HG03135 (cell line): ENCODE data around the gene ZNF738.
"Not testable (repeated sequence)": the region's sequence is repeated elsewhere in the genome, so short reads cannot be mapped to it uniquely, and the experiment has no call there.

Experiments
- ATAC-seq: cut with Tn5 transposase; IDR thresholded peaks from one replicate; pipeline ENCODE4 v1.9.1; 2021; ENCODE audit warnings: mild to moderate bottlenecking, moderate library complexity; ENCODE audit not compliant: unreplicated experiment

The ZNF738 gene

GRCh38 chr19:21358768-21359451 lies at the start of gene ZNF738:
Gene ZNF738 (plus strand): TSS chr19:21359000. CDS start chr19:21359141, 141 bp downstream.
- peak; percentile 93 for ATAC-seq

GRCh38 chr19:21312807-21313206 lies 46.0 kb upstream of the ZNF738 start:
- not testable (repeated sequence) for ATAC-seq

- ATAC-seq, result no peak
Measured at GRCh38 chr19:21314676-21315075, 44.1 kb upstream of the ZNF738 start.

- ATAC-seq, result no peak
Measured at GRCh38 chr19:21317821-21318220, 41.0 kb upstream of the ZNF738 start.

DNA sequence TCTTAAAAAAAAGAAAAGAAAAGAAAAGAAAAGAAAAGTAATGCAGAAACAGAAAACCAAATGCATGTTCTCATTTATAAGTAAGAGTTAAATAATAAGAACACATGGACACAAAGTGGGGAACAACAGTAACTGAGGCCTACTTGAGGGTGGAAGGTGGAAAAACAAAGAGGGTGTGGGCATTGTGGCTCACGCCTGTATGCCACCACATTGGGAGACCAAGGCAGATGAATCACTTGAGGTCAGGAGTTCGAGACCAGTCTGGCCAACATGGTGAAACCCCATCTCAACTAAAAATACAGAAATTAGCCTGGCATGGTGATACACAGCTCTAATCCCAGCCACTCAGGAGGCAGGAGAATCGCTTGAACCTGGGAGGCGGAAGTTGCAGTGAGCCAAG lies 37.7 kb upstream of the ZNF738 start:
- ATAC-seq, result no peak

- ATAC-seq, result no peak
Measured at GRCh38 chr19:21321996-21322395, 36.8 kb upstream of the ZNF738 start.

DNA sequence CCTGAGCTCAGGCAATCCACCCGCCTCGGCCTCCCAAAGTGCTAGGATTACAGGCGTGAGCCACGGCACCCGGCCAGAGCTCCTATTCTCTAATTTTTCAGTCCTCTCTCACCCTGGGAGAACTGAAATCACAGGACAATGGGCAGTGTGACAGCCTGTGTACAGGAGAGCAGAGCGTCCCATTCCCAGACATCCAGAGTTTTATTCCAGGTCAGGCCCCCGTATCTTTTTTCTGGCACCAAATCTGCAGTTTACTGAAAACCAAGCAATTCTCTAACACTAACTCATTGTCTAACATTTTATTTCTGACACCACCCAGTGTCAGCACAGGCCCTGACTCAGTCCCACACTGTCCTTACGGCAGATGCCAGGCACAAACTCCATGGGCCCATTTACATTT lies 36.3 kb upstream of the ZNF738 start:
- no peak for ATAC-seq

DNA sequence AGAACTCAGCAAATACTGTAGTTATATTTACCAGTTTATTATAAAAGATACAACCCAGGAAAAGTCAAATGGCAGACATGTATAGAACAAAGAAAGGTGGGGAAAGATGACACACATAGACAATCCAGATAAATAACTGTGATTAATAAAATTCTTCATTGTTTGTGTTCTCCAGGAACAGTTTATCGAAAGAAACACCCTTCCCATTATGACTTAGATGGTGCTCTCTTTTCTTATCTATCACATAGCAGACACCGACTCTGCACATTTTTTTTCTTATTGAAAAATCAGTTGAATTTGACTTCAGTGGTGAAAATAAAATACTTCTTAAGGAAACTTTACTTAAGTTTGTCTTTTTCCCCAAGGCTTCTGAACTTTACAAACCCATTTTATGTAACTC lies 35.8 kb upstream of the ZNF738 start:
- ATAC-seq, result no peak

DNA sequence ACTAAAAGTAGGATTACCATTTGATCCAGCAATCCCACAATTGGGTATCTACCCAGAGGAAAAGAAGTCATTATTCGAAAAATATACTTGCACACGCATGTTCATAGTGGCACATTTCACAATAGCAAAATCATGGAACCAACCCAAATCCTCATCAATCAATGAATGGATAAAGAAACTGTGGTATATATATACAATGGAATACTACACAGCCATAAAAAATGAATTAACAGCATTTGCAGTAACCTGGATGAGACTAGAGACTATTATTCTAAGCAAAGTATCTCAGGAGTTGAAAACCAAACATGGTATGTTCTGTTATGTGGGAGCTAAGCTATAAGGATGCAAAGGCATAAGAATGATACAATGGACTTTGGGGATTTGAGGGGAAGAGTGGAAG lies 32.6 kb upstream of the ZNF738 start:
- no peak for ATAC-seq

- ATAC-seq, result no peak
Measured at GRCh38 chr19:21328406-21328805, 30.4 kb upstream of the ZNF738 start.

DNA sequence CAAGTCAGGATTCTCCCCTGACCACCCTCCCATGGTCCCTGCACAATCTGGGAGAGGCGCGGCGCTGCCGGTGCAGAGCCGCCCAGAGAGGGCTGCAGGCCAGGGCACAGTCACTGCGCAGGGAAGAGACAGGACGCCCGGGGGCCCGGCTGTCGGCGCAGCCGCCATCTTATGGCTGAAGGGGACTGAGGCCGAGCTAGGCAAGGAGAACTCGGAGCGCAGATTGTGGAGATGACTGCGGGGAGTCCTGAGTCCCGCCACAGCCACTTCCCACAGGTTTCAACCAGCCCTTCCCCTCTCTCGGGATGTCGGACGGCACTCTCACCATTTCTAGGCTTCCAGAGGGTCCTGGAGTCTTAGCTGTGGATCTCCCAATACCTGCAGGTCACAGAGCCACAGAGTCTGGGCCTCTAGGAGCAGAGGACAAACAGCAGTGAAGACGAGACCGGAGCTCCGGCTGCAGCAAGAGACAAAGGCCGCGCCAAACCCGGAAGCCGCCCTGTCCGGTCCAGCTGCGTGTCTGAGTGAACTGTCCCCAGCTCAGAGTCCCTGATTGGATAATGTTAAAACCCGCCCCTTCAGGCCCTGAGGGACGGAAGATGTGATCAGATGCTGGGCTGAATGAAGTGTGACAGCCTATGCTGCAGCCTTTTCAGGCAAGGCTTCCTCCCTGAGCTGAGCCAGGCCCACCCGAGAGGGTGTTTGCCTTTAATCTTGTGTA lies 29.8 kb upstream of the ZNF738 start, which contains the start of gene ZNF708:
Gene ZNF708 (minus strand): TSS at position 526 of the 721 bp plus-strand sequence. CDS start 198 bp downstream, at position 328.
- peak; percentile 98 for ATAC-seq

DNA sequence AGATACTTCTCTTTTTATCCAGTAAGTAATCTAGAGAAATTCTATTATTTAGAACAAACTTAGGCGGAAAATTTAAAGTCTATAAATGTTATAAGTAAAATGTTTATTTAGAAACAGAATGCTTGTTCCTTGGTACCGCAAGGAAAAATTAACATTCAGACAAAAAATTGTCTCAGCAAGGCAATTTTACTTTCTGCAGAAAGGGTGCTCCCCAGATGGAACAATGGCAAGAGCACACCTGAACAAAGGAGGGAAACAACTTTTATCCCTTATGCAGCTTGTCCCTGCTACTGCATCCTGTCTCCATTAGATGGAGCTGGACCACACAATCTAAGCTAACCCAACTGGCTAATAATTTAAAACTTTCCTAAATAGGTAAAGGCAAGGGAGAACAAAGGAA lies 23.1 kb upstream of the ZNF738 start:
- no peak for ATAC-seq

DNA sequence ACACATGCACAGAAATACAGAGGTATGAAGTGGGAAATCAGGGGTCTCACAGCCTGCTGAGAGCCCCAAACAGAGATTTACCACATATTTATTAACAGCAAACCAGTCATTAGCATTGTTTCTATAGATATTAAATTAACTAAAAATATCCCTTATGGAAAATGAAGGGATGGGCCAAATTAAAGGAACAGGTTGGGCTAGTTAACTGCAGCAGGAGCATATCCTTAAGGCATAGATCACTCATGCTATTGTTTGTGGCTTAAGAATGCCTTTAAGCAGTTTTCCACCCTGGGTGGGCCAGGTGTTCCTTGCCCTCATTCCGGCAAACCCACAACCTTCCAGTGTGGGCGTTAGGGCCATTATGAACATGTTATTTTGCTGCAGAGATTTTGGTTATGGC lies 14.0 kb upstream of the ZNF738 start:
- not testable (repeated sequence) for ATAC-seq

DNA sequence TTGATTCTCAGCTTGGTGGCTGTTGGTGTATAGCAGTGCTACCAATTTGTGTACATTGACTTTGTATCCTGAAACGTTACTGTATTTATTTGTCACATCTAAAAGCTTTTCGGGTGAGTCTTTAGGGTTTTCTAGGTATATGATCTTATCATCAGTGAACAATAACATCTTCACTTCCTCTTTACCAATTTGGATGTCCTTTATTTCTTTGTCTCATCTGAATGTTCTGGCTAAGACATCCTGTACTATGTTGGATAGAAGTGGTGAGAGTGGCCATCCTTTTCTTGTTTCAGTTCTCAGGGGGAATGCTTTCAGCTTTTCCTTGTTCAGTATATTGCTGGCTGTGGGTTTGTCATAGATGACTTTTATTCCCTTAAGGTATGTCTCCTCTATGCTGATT lies 6.0 kb upstream of the ZNF738 start:
- ATAC-seq, result no peak

DNA sequence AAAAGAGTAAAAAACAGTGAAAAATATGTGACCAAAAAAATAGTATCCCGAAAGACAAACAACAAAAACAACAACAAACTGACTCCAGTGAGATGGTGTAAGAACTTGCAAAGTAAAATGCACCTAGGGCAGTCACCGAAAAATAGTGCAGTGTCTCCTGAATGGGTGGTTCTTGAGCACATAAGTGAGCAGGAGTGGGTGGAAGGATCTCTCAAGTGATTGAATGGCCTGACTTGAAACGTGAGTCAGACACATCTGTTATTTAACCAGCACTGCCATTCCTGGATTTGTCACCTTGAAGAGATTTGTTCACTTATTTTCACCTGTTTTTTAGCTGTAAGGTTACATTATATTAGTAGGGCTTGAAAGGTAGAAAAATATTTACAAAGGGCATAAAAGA lies 3.5 kb downstream of the ZNF738 start:
- no peak for ATAC-seq

- no peak for ATAC-seq
Measured at GRCh38 chr19:21383980-21384582, 25.3 kb downstream of the ZNF738 start.

DNA sequence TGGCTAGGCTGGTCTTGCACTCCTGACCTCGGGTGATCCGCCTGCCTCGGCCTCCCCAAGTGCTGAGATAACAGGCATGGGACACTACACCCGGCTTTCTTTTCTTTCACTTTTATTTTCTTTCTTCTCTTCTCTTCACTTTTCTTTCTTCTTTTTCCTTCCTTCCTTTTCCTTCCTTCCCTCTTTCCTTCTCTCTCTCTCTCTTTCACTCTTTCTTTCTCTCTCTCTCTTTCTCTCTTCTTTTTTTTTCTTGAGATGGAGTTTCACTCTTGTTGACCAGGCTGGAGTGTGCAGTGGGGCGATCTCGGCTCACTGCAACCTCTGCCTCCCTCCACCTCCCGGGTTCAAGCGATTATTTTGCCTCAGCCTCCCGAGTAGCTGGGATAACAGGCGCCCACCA lies 37.3 kb downstream of the ZNF738 start:
- ATAC-seq, result no peak

- peak; percentile 100 for ATAC-seq
Measured at GRCh38 chr19:21396893-21397572, 38.2 kb downstream of the ZNF738 start, which contains the start of gene ZNF493. Gene ZNF493 (plus strand): TSS chr19:21397133. CDS start chr19:21397238, 105 bp downstream.

GRCh38 chr19:21398851-21399250 lies 40.1 kb downstream of the ZNF738 start:
- ATAC-seq, result no peak

DNA sequence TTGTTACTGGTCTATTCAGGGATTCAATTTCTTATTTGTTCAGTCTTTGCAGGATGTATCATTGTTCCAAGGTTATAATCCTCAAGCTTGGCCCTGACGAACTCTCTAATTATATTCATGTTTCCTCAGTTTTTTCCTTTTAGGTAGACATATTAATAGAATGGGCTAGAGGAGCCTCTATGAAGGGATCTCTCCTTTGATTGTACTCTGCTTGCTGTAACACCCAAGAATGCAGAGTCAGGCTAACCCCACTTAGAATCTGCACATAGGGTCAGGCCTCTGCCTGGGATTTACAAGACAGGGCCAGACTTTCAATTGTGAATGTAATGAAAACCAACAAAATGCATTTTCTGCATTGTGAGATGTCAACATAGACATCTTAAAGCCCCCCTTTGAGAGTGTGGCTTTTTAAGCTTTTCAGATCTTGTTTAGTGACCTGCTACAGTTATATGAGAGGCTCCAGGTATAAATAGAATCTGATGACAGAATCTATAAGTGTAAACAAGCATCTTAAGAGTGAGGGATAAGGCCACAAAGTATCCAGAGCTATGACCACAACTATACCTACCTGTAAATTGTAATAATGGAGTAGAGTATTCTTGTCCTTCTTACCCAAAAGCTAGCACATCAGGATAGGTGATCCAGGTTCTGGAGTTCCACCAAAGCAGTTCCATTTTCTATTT lies 43.6 kb downstream of the ZNF738 start:
- ATAC-seq, result no peak

GRCh38 chr19:21410166-21410565 lies 51.4 kb downstream of the ZNF738 start:
- ATAC-seq, result no peak
